Type B pancreatic cell (in vitro differentiated cells): ENCODE data around the gene GADD45G. TPM values are rescaled to one million over a fixed set of nuclear protein-coding genes. Genes with fewer than 3 reads are reported as not detected.

ENCODE experiments used
- DNase-seq: peaks from one replicate; pipeline ENCODE4 v3.0.0; 2021; ENCODE audit warnings: mixed read lengths; ENCODE audit not compliant: unreplicated experiment; ENCODE audit errors: extremely low spot score
- H3K27ac Mint-ChIP-seq: 2 replicates; pipeline ENCODE4 v1.8.0; 2021; ENCODE audit warnings: mild to moderate bottlenecking, mixed read lengths
- H3K27me3 Mint-ChIP-seq: 2 replicates; pipeline ENCODE4 v1.8.0; 2021; ENCODE audit warnings: mixed read lengths
- H3K36me3 Mint-ChIP-seq: 2 replicates; pipeline ENCODE4 v1.8.0; 2021; ENCODE audit warnings: mixed read lengths
- H3K4me1 Mint-ChIP-seq: one replicate; pipeline ENCODE4 v1.8.0; 2021; ENCODE audit warnings: mixed read lengths; ENCODE audit not compliant: unreplicated experiment
- H3K4me3 Mint-ChIP-seq: 2 replicates; pipeline ENCODE4 v1.8.0; 2021; ENCODE audit warnings: mild to moderate bottlenecking, mixed read lengths
- H3K9me3 Mint-ChIP-seq: 2 replicates; pipeline ENCODE4 v1.8.0; 2021; ENCODE audit warnings: mixed read lengths
- total RNA-seq: library from RNA; stranded (reverse); gene quantifications from 2 replicates; pipeline ENCODE4 v1.2.1, GENCODE V29; 2021; ENCODE audit warnings: low replicate concordance
- TF ChIP-seq, protein P1 (sequence below): fragments of 200-600 bp; sonication (generic); conservative IDR thresholded peaks from 2 replicates; pipeline ENCODE4 v1.5.0; 2021; ENCODE audit warnings: antibody characterized with exemption, mild to moderate bottlenecking

Gene GADD45G
- total RNA-seq, 1 donor from 2014 or later: 12.2 TPM

DNA sequence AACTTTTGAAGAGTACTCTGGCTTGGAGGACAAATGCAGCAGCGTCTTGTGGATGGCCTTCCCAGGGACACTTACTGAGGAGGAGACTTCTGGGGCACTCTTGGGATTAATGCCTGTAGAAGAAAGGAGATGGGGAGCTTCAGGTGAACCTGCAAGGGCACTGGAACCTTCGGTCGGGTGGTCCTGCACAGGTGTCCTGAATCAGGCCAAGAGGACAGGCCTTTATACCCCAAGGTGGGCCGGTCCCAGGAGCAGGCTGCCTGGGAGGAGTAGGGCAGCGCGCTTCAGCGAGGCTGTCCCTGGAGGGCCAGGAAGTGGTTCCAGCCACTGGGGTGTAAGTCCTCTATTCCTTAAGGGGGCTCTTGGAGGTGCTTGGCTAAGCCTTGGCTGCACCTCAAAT, 27.9 kb downstream of the GADD45G start:
- DNase-seq: no peak
- Mint-ChIP-seq H3K4me1 (peaks cover 6% of the 10 kb centered on the region), H3K36me3 (no peaks in the 10 kb centered on the region), H3K9me3 (no peaks in the 10 kb centered on the region), H3K4me3 (no peak overlapping the region), H3K27me3 (no peaks in the 10 kb centered on the region), H3K27ac (no peak overlapping the region)
- TF ChIP-seq, protein P1, sequence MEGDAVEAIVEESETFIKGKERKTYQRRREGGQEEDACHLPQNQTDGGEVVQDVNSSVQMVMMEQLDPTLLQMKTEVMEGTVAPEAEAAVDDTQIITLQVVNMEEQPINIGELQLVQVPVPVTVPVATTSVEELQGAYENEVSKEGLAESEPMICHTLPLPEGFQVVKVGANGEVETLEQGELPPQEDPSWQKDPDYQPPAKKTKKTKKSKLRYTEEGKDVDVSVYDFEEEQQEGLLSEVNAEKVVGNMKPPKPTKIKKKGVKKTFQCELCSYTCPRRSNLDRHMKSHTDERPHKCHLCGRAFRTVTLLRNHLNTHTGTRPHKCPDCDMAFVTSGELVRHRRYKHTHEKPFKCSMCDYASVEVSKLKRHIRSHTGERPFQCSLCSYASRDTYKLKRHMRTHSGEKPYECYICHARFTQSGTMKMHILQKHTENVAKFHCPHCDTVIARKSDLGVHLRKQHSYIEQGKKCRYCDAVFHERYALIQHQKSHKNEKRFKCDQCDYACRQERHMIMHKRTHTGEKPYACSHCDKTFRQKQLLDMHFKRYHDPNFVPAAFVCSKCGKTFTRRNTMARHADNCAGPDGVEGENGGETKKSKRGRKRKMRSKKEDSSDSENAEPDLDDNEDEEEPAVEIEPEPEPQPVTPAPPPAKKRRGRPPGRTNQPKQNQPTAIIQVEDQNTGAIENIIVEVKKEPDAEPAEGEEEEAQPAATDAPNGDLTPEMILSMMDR: no peak

- TF ChIP-seq, protein P1: no peak
- no peak overlapping the region for H3K27ac Mint-ChIP-seq
- no peak for DNase-seq
- H3K36me3 Mint-ChIP-seq: no peaks in the 10 kb centered on the region
- peaks cover 6% of the 10 kb centered on the region for H3K4me1 Mint-ChIP-seq
- H3K27me3 Mint-ChIP-seq: no peaks in the 10 kb centered on the region
- H3K4me3 Mint-ChIP-seq: no peak overlapping the region
- no peaks in the 10 kb centered on the region for H3K9me3 Mint-ChIP-seq
Measured at GRCh38 chr9:89633404-89633803, 28.6 kb downstream of the GADD45G start.

- TF ChIP-seq, protein P1: no peak
- Mint-ChIP-seq H3K36me3 (no peaks in the 10 kb centered on the region), H3K27ac (no peak overlapping the region), H3K4me1 (peaks cover 6% of the 10 kb centered on the region), H3K9me3 (no peaks in the 10 kb centered on the region), H3K4me3 (no peak overlapping the region), H3K27me3 (no peaks in the 10 kb centered on the region)
- no peak for DNase-seq
Measured at GRCh38 chr9:89633920-89634319, 29.1 kb downstream of the GADD45G start.

- H3K27ac Mint-ChIP-seq: no peak overlapping the region
- no peak overlapping the region for H3K4me3 Mint-ChIP-seq
- H3K27me3 Mint-ChIP-seq: no peaks in the 10 kb centered on the region
- DNase-seq: no peak
- H3K9me3 Mint-ChIP-seq: no peaks in the 10 kb centered on the region
- H3K4me1 Mint-ChIP-seq: peaks cover 6% of the 10 kb centered on the region
- TF ChIP-seq, protein P1: no peak
- no peaks in the 10 kb centered on the region for H3K36me3 Mint-ChIP-seq
Measured at GRCh38 chr9:89634995-89635742, 30.4 kb downstream of the GADD45G start.

GRCh38 chr9:89635816-89636215, 31.0 kb downstream of the GADD45G start:
- H3K27ac Mint-ChIP-seq: no peak overlapping the region
- no peak for DNase-seq
- no peaks in the 10 kb centered on the region for H3K27me3 Mint-ChIP-seq
- H3K4me1 Mint-ChIP-seq: peaks cover 6% of the 10 kb centered on the region
- no peaks in the 10 kb centered on the region for H3K9me3 Mint-ChIP-seq
- no peak overlapping the region for H3K4me3 Mint-ChIP-seq
- TF ChIP-seq, protein P1: no peak
- H3K36me3 Mint-ChIP-seq: no peaks in the 10 kb centered on the region
